ENCODE results near the gene ASXL1.
A peak's percentile ranks its signal among the peaks of the same experiment; 100 is the strongest.

ASXL1 gene

GRCh38 chr20:32453467-32454163 is 95.5 kb downstream of the ASXL1 start:
- no peak for DNase-seq (ENCODE audit: low spot score)

DNA sequence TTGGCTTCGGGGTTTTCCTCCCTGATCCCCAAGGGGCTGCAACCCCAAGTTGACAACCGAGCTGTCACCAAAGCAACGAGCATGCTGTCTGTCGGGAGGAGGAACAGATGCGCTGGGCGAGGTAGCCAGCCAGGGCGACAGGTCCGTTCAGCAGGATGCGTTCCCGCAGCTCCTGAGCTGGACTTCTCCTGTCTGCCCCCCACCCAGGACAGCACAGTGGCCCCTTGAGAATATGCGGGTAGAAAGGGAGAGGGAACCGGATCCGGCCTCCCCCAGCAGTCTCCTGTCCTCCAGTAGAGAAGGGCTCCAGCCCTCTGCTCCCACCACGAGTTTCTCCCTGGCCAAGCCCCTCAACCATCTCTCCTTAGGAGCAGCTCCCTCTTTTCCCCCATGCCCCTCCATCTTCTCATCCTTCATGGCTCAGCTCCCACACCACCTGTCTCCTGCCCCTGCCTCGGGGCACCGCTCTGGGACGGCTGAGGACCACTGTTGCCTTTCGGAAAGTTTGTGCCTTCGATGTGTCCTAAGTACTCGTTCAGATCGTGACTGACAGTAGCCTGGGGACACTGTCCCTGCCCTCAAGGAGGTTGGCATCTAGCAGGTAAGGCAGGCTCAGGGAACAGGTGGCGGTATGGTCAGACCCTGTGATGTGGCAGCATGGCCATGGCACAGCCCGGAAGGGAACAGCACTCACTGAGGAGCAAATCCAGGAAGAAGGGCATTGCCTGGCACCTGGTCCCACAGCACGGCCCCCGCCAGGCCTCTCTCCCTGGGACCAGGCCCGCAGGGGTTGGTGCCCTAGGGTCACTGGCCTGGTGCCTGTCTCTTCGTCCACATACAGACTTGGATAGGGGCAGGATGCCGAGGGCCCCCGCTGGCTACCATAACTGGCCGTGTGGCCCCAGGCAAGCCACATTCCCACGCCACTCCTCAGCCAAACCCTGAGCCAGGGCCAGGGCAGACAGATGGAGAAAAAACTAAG is 96.3 kb downstream of the ASXL1 start:
- no peak for DNase-seq (ENCODE audit: low spot score)

- no peak for DNase-seq (ENCODE audit: low spot score)
Measured at GRCh38 chr20:32455171-32455900, 97.2 kb downstream of the ASXL1 start.

- DNase-seq (ENCODE audit: low spot score), result no peak
Measured at GRCh38 chr20:32455901-32456701, 98.0 kb downstream of the ASXL1 start.

GRCh38 chr20:32456869-32457478 is 98.8 kb downstream of the ASXL1 start:
- peak; percentile 95 for DNase-seq (ENCODE audit: low spot score)

DNA sequence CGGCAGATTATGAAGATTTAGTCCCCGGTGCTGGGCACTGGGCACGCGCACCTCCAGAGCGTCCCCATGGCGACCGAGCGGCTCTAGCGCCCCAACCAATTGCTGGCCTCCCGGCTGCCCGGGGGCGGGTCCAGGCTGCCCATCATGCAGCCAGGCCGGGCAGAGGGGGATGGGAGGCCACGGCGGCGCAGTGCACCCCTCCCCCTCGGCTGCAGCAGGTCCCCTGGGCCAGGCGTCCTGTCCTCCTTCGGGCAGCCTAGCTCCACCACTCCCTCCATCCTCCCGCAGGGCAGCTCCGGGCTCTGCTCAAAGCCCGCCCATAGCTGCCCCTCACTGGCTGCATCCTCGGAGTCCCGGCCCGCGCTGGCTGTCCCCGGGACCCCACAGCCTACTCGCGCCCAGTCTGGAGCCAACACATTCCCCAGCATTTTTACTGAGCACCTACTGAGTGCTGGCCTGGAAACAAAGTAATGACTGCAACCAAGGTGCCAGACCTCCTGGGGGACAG is 99.4 kb downstream of the ASXL1 start:
- DNase-seq (ENCODE audit: low spot score), result peak; percentile 97

GRCh38 chr20:32458061-32458836 is 100.1 kb downstream of the ASXL1 start:
- no peak for DNase-seq (ENCODE audit: low spot score)

GRCh38 chr20:32458837-32459220 is 100.7 kb downstream of the ASXL1 start:
- no peak for DNase-seq (ENCODE audit: low spot score)

- DNase-seq (ENCODE audit: low spot score), result no peak
Measured at GRCh38 chr20:32460231-32460630, 102.1 kb downstream of the ASXL1 start.

- DNase-seq (ENCODE audit: low spot score), result no peak
Measured at GRCh38 chr20:32460683-32461320, 102.7 kb downstream of the ASXL1 start.

- DNase-seq (ENCODE audit: low spot score), result no peak
Measured at GRCh38 chr20:32461836-32462600, 103.9 kb downstream of the ASXL1 start.

- DNase-seq (ENCODE audit: low spot score), result no peak
Measured at GRCh38 chr20:32462900-32463641, 104.9 kb downstream of the ASXL1 start.

GRCh38 chr20:32463642-32464400 is 105.7 kb downstream of the ASXL1 start:
- DNase-seq (ENCODE audit: low spot score), result no peak

GRCh38 chr20:32464401-32465091 is 106.4 kb downstream of the ASXL1 start:
- no peak for DNase-seq (ENCODE audit: low spot score)

- no peak for DNase-seq (ENCODE audit: low spot score)
Measured at GRCh38 chr20:32465092-32465900, 107.2 kb downstream of the ASXL1 start.
